ENCODE data around the gene COL5A1. TPM values are rescaled to one million over a fixed set of nuclear protein-coding genes. Genes with fewer than 3 reads are reported as not detected.
A peak's percentile ranks its signal among the peaks of the same experiment; 100 is the strongest.

The COL5A1 gene
- total RNA-seq, 4 donors from 2014 or later, result 1.6 to 2.8 (median 2.3) TPM

GRCh38 chr9:134598884-134599245 lies 42.7 kb upstream of the COL5A1 start:
- TF ChIP-seq, protein P1, sequence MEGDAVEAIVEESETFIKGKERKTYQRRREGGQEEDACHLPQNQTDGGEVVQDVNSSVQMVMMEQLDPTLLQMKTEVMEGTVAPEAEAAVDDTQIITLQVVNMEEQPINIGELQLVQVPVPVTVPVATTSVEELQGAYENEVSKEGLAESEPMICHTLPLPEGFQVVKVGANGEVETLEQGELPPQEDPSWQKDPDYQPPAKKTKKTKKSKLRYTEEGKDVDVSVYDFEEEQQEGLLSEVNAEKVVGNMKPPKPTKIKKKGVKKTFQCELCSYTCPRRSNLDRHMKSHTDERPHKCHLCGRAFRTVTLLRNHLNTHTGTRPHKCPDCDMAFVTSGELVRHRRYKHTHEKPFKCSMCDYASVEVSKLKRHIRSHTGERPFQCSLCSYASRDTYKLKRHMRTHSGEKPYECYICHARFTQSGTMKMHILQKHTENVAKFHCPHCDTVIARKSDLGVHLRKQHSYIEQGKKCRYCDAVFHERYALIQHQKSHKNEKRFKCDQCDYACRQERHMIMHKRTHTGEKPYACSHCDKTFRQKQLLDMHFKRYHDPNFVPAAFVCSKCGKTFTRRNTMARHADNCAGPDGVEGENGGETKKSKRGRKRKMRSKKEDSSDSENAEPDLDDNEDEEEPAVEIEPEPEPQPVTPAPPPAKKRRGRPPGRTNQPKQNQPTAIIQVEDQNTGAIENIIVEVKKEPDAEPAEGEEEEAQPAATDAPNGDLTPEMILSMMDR (IDR thresholded peaks at IDR 0.05 in 4 of 5, conservative IDR thresholded peaks at IDR 0.05 in 1 of 5), result no peak
- no peak for TF ChIP-seq POLR2A (IDR thresholded peaks at IDR 0.05)
- ATAC-seq (peak in 1 of 2 donors; percentile 41), DNase-seq (no peak)
- H3K4me3 ChIP-seq, result no peak overlapping the region
- intact Hi-C loops (cut with DNase I; ENCODE audit: low total_unique reads) (no loop called here), in situ Hi-C loops (cut with MboI; ENCODE audit: low sequenced_read_pairs in 4 of 4) (no loop called here)
- peaks cover 10 to 14% (median 11%) of the 10 kb centered on the region in 3 donors for H3K27me3 ChIP-seq
- H3K36me3 ChIP-seq, result no peaks in the 10 kb centered on the region
- no peaks in the 10 kb centered on the region for H3K9me3 ChIP-seq
- peak overlapping the region in 3 of 4 donors; percentile 19 to 65 (median 29) for H3K27ac ChIP-seq
- H3K4me1 ChIP-seq, result no peaks in the 10 kb centered on the region

GRCh38 chr9:134600371-134600770 lies 41.2 kb upstream of the COL5A1 start:
- H3K36me3 ChIP-seq, result no peaks in the 10 kb centered on the region
- H3K27me3 ChIP-seq, result peaks cover 10 to 14% (median 11%) of the 10 kb centered on the region in 3 donors
- in situ Hi-C loops (cut with MboI; ENCODE audit: low sequenced_read_pairs in 4 of 4) (no loop called here), intact Hi-C loops (cut with DNase I; ENCODE audit: low total_unique reads) (no loop called here)
- no peaks in the 10 kb centered on the region for H3K9me3 ChIP-seq
- no peak for DNase-seq
- H3K4me3 ChIP-seq, result no peak overlapping the region
- H3K27ac ChIP-seq, result no peak overlapping the region
- no peak for ATAC-seq
- H3K4me1 ChIP-seq, result no peaks in the 10 kb centered on the region
- TF ChIP-seq POLR2A (IDR thresholded peaks at IDR 0.05), result no peak
- TF ChIP-seq, protein P1 (IDR thresholded peaks at IDR 0.05 in 4 of 5, conservative IDR thresholded peaks at IDR 0.05 in 1 of 5), result no peak

DNA sequence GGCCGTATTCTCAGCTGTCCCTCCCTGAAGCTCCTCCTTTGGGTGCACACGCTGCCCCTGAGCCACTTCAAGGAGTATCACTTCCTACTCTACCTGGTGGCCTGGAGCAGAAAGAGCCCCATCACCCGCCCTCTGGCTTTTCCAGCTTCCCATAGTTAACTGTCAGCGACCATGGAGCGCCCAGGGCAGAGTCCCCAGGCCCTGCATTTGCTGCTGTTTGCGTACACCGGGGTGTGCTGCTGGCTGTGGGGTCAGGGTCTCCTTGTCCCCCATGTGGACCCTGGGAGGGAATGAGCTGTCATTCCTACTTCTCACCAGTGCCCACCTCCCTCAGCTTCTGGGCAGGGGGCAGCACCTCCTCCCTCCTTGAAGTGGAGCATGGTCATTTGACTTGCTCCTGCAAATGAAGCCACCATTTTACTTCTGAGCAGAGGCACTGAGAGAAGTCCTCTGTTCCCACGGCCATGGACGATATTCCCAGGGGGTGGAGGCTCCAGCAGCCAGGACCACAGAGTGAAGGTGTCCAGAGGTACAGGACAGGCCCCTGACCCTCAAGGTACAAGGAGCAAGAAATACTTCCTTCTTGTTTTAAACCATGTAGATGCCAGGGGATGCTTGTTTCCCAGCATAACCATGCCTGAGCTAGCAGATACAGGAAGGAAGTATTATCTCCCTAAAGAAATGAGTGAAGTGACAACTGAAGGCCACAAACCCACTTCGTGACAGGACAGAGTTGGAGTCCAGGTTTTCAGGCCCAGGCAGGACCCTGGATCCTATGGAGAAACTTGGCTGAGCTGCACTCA lies 40.6 kb upstream of the COL5A1 start:
- no peaks in the 10 kb centered on the region for H3K36me3 ChIP-seq
- DNase-seq, result no peak

GRCh38 chr9:134601764-134602163 lies 39.8 kb upstream of the COL5A1 start:
- TF ChIP-seq, protein P1 (IDR thresholded peaks at IDR 0.05 in 4 of 5, conservative IDR thresholded peaks at IDR 0.05 in 1 of 5), result no peak
- ATAC-seq (no peak), DNase-seq (no peak)
- no peak overlapping the region for H3K4me3 ChIP-seq
- no peak overlapping the region for H3K27ac ChIP-seq
- no peaks in the 10 kb centered on the region for H3K4me1 ChIP-seq
- in situ Hi-C loops (cut with MboI; ENCODE audit: low sequenced_read_pairs in 4 of 4), result no loop called here
- peaks cover 10 to 14% (median 11%) of the 10 kb centered on the region in 3 donors for H3K27me3 ChIP-seq
- no peaks in the 10 kb centered on the region for H3K36me3 ChIP-seq
- H3K9me3 ChIP-seq, result no peaks in the 10 kb centered on the region
- intact Hi-C loops (cut with DNase I; ENCODE audit: low total_unique reads), result no loop called here

More for the DNA sequence above, 40.6 kb upstream of the COL5A1 start:
- ATAC-seq, result no peak
- Histone ChIP-seq H3K27me3 (peaks cover 10 to 14% (median 11%) of the 10 kb centered on the region in 3 donors), H3K4me3 (no peak overlapping the region), H3K27ac (no peak overlapping the region), H3K9me3 (no peaks in the 10 kb centered on the region), H3K4me1 (no peaks in the 10 kb centered on the region)
- intact Hi-C loops (cut with DNase I; ENCODE audit: low total_unique reads), result no loop called here
- no peak for TF ChIP-seq POLR2A (IDR thresholded peaks at IDR 0.05)
- in situ Hi-C loops (cut with MboI; ENCODE audit: low sequenced_read_pairs in 4 of 4), result no loop called here

DNA sequence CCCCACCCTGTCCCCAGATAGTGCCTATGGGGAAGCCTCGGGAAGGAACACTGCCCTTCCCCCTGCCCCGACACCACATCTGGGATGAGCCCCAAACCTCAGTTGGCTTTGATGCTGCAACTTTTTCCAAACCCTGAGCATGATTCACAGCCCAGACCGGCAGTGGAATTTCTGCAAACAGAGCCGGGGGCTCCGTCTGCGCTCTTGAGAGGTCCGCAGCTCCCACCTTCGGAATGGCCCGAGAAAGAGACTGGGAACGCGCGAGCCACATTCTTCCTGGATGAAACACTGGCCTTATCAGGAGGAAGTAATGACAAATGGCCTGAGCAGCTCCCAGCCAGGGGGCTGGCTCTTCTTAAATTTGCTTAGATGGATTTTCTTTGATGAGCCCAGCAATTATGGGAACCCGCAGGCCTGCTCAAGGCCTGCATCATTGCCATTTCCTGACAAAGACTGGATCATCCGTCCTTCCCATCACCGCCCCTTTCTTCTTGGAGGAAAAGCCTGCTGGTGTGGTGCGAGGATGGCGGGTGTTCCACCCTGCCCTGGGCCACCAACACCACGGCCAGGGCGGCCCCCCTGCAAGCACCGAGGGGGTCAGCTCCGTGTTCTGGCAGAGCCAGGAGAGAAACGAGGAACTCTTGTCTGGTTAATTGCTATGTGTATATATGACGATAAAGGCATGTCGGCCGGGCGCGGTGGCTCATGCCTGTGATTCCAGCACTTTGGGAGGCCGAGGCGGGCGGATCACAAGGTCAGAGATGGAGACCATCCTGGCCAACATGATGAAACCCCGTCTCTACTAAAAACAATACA lies 38.8 kb upstream of the COL5A1 start:
- in situ Hi-C loops (cut with MboI; ENCODE audit: low sequenced_read_pairs in 4 of 4), result no loop called here
- no peak overlapping the region for H3K4me3 ChIP-seq
- intact Hi-C loops (cut with DNase I; ENCODE audit: low total_unique reads), result no loop called here
- TF ChIP-seq, protein P1 (IDR thresholded peaks at IDR 0.05 in 4 of 5, conservative IDR thresholded peaks at IDR 0.05 in 1 of 5), result no peak
- TF ChIP-seq POLR2A (IDR thresholded peaks at IDR 0.05), result no peak
- peak in 1 of 2 donors; percentile 21 for ATAC-seq
- no peaks in the 10 kb centered on the region for H3K36me3 ChIP-seq
- peak in 1 of 2 donors; percentile 31 for DNase-seq
- H3K9me3 ChIP-seq, result no peaks in the 10 kb centered on the region
- no peaks in the 10 kb centered on the region for H3K4me1 ChIP-seq
- no peak overlapping the region for H3K27ac ChIP-seq
- H3K27me3 ChIP-seq, result peaks cover 10 to 14% (median 11%) of the 10 kb centered on the region in 3 donors
